Measurements from ENCODE around the gene C1orf50.

DNA sequence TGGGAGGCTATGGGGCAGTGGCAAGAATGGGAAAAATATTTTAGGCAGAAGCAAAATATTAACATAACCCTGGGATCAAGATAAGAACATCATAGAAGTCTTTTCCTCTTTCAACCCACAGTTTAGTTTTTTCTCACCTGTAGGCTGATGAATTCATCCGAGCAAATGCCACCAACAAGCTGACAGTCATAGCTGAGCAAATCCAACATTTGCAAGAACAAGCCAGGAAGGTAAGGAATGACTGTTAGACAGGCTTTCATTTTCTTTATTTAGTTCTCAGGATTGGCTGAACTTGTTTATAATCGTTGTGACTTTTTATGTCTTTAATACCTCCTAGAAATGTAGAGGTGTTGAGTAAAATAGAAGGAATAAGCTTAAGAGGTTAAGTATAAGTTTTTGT lies 6.4 kb downstream of the C1orf50 start:
- TF ChIP-seq ARNT (IDR thresholded peaks at IDR 0.05) (no peak), SP1 (IDR thresholded peaks at IDR 0.05) (no peak), L3MBTL2 (conservative IDR thresholded peaks at IDR 0.05) (no peak), NFRKB (IDR thresholded peaks at IDR 0.05) (no peak), HDGF (IDR thresholded peaks at IDR 0.05; ENCODE audit: borderline replicate concordance) (no peak), ELF4 (IDR thresholded peaks at IDR 0.05) (no peak)

All from HEK293T (cell line).